HG03066 (cell line): ENCODE data around the gene MRTO4.
"Not testable (repeated sequence)": the region's sequence is repeated elsewhere in the genome, so short reads cannot be mapped to it uniquely, and the experiment has no call there.

Source experiments
- ATAC-seq: cut with Tn5 transposase; IDR thresholded peaks from one replicate; pipeline ENCODE4 v1.9.1; 2021; ENCODE audit warnings: low read depth; ENCODE audit not compliant: unreplicated experiment

MRTO4 gene

GRCh38 chr1:19251305-19252196, at the start of gene MRTO4, which contains the start of gene EMC1:
Gene MRTO4, plus strand, starts transcription at chr1:19251805. Its CDS starts 31 bp downstream, at chr1:19251836.
Gene EMC1, minus strand, starts transcription at chr1:19251524. Its CDS starts 15 bp downstream, at chr1:19251509.
- ATAC-seq = peak; percentile 77

GRCh38 chr1:19202396-19202795, 49.2 kb upstream of the MRTO4 start:
- ATAC-seq = no peak

DNA sequence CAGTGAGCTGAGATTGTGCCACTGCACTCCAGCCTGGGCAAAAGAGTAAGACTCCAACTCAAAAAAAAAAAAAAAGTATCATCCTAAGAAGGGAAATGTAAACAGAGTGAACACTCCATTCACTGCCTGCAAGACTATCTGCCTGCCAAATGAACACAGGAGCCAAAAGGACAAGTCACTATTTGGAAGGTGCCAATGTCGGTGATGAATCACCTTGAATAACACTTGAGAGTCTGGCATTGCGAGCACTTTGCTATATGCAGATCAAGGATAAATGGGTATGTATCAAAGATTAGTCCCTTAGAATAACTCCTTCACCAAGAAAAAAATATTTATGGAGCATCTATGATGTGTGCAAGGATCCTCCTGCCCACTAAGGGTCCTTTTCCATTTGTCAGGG, 48.2 kb upstream of the MRTO4 start:
- ATAC-seq = no peak

- ATAC-seq = no peak
Observed at GRCh38 chr1:19204446-19205266, 46.9 kb upstream of the MRTO4 start.

DNA sequence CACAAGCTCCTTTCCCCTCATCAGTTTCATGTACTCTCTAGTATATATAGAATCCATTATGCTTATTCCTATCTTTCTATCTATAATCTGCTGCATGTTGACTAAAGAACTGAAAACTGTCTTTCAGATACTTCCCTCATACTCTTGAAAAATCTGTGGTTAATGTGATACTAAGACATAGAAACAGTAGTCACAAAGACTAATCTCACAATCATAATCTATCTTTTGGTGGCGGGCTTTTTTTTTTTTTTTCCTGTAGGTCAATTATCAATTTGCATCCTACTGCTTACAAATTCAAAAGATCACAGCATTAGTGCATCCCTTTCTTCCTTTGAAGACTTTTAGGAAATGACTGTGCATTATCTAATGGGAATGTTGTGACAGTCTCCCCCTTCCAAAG, 46.2 kb upstream of the MRTO4 start:
- ATAC-seq = no peak

GRCh38 chr1:19205845-19206244, 45.8 kb upstream of the MRTO4 start:
- ATAC-seq = no peak

GRCh38 chr1:19206947-19207346, 44.7 kb upstream of the MRTO4 start:
- no peak for ATAC-seq

DNA sequence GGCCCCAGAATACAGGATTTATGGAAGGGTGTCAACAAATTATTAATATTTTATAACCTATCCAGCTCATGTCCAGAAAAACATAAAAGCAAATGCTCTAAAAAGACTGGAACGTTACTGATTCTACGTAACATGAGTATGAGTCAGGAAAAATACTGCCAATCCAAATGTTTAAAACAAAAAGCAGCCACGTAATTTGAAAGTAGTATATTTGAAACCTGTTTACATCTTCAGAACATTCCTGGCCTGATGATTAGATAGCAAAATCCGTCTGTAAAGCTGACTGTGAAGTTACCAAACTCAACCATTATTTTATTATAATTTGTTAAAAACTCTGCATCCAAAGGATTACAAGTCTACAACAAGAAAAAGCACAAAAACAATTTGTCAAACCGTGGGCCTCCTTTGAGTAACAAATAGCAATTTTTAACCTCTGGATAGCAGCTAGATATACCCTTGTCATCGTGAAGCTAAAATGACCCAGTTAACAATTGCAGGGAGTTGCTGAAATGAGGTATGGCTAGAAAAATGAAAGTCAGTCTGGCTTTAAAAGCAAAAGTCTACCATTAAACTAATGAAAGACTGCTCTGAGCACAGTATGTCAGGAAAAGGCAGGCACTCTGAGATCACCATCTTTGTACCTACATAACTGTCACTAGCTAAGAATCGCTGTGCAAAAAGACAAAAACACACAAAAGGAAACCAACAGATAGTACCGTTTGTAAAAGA, 42.7 kb upstream of the MRTO4 start:
- ATAC-seq = no peak

DNA sequence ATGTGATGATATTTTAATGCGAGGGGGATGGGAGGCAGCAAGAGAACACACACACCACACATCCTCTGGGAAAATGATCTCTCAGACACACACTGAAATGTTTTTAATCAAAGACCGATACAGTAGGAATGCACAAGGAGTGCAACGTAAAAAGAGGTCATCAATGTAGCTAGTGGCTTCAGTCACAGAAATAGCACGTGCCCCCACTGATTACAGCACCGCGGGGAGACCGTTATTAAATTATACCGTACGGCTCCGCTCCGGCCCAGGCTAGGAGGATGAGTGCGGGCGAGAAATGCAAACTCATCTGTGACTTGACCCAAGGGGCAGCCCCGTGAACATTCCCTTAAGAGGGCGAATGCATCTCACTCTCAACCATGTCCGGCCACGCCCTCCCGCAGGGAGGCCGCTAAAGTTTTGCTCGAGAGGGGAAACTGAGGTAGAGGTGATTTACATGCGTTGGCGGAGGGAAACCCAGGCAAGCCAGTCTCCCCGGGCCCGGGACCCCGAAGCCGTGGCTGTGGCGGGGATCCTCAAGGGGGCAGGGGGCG, 42.1 kb upstream of the MRTO4 start:
- peak; percentile 48 for ATAC-seq

- peak; percentile 75 for ATAC-seq
Observed at GRCh38 chr1:19209990-19210771, 41.4 kb upstream of the MRTO4 start, which contains the start of gene UBR4. Gene UBR4, minus strand, starts transcription at chr1:19210266. Its CDS starts 18 bp downstream, at chr1:19210248.

DNA sequence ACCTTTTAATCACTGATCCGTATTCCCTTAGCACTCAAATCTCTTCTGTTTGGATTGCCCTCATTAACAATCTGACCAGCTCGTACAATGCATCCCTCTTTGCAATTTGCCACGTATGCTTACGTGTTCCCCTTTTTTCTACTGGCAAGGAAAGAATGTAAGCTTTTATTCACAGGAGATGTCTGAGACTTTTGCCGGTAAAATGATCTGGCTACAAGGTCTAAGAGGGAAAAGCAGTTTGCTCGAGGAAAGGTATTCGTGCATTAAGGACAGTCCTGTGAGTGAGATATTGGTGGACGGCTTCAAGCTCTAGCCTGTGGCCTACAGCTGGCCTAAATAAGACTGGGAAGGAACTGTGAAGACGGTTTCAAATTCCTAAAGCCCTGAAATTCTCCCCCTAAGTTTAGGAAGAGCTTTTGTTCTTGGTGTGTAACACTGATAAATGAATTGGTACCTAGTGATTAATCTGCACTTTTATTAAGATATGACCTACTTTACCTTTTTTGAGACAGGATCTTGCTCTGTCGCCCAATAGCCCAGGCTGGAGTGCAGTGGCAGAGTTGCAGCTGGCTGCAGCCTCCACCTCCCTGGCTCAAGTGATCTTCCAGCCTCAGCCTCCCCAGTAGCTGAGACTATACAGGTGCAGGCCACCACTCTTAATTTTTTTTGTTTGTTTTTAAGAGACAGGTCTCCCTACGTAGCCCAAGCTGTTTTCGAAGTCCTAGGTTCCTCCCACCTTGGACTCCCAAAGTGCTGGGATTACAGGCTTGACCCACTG, 40.6 kb upstream of the MRTO4 start:
- ATAC-seq = no peak

DNA sequence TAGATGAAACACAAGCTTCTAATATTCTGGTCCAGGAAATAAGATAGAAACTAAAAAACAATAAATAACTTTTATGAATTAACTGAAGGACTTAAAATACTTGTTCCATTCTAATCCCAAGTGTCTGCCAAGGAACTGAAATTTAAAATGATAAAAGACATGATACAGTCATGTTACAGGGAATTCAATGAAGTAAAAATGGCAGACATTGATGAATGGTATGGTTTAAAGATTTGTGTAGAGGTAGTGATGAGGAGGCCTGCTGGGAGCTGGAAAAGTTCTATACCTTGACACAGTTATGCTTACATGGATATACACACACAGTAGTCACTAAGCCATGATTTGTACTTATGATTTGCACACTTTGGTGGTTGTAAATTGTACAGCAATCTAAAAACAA, 39.4 kb upstream of the MRTO4 start:
- no peak for ATAC-seq

GRCh38 chr1:19213580-19213979, 38.0 kb upstream of the MRTO4 start:
- no peak for ATAC-seq

DNA sequence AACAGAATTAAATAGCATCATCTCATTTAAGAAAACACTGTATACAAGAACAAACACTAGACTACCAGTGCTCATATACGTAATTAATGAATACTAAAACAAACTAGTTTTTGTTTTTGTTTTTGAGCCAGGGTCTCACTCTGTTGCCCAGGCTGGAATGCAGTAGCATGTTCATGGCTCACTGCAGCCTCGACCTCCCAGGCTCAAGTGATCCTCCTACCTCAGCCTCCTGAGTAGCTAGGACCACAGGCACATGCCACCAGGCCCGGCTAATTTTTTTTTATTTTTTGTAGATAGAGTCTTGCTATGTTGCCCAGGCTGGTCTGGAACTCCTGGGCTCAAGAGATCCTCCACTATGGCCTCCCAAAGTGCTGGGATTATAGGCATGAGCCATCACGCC, 35.0 kb upstream of the MRTO4 start:
- not testable (repeated sequence) for ATAC-seq

DNA sequence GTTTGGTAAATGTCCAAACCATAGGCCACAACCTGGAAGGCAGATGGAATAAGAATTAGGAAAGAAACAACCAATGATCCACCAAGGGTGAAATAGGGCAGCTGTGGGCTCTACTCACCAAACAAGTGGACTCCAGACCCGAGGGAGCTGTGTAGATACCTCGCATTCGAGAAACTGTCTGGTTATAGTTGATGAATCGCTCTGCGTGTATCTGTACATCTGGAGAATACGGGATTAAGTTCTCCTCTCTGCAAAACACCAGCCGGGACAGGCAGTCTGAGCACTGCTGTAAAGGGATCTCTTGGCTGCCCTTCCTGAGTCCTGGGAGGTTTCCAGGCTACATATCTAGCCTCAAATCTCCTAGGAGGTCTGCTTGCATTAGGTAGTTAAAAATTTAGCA, 32.2 kb upstream of the MRTO4 start:
- ATAC-seq = no peak

DNA sequence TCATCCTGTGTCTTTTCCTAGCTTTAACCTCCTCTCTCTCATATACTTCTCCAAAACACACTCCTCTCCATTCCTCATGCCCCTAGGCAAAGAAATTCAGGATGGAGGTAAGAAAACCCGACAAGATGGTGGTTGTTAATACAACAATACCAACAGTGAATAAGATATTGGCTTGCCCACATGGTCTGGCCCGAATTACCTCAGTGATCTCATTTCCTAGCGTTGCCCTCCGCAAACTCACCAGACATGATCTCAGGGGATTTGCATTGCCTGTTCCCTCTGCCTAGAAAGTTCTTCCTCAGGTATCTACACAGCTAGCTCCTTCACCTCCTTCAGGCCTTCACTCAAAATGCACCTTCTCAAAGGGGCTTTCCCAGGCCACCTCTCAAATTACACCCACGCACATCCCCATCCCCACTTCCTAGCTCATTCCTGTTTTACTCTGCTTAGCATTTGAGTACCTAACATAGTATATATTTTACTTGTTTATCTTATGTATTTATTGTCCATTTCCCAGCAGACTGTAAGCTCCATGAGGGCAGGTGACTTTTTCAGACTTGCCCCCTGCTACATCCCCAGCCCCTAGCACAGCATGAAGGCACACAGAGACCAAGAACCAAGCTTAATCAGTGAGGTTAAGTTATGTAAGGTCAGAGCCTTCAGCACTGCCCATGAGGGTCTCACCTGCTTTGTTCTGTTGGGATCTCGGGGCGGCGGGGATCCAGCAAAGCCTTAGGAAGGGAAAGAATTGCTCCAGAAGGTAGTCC, 31.3 kb upstream of the MRTO4 start:
- no peak for ATAC-seq

- no peak for ATAC-seq
Observed at GRCh38 chr1:19220991-19221390, 30.6 kb upstream of the MRTO4 start.

DNA sequence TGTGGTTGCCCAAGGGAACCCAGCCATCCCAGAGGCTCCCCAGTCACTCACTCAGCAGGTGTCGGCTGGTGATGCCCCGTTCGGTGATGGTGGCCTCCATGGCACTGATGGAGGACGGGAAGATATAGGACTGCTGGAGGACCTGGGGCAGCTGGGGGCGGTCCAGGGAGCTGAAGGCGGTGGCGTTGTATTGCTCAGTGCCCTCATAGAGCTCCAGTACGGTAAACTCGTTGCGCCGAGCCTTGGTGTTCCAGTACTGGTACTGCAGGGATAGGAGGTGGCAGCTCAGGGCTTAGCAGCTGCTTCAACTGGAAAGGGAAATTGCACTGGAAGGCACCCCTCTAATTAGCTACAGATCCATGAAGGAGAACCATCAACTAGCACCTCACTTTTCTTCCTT, 29.0 kb upstream of the MRTO4 start:
- ATAC-seq = no peak
